OCI-LY1 (cell line): ENCODE data around the gene LARP4B.

Source experiments
- H2AFZ ChIP-seq: fragments of 200-600 bp; sonication (generic), shearing (Covaris generic); 2 replicates; pipeline ENCODE4 v1.6.0; 2014; ENCODE audit warnings: antibody characterized with exemption, mild to moderate bottlenecking, low read length
- H3F3A ChIP-seq: fragments of 200-600 bp; sonication (generic), shearing (Covaris generic); 2 replicates; pipeline ENCODE4 v1.6.0; 2014; ENCODE audit warnings: mild to moderate bottlenecking, antibody characterized with exemption, low read length, moderate library complexity; ENCODE audit not compliant: insufficient read depth
- H3K27ac ChIP-seq: fragments of 200-600 bp; sonication (generic); 2 replicates; pipeline ENCODE4 v1.5.1; 2014; ENCODE audit warnings: low read length, mixed run types, mild to moderate bottlenecking, low read depth; ENCODE audit not compliant: poor library complexity, severe bottlenecking
- H3K27me3 ChIP-seq: fragments of 200-600 bp; sonication (generic); 2 replicates; pipeline ENCODE4 v1.6.0; 2014; ENCODE audit warnings: antibody characterized with exemption, mild to moderate bottlenecking, low read length, moderate library complexity; ENCODE audit not compliant: insufficient read depth
- H3K36me3 ChIP-seq: fragments of 200-600 bp; sonication (generic); 2 replicates; pipeline ENCODE4 v1.6.1; 2014; ENCODE audit warnings: mild to moderate bottlenecking, antibody characterized with exemption, low read length, moderate library complexity, mixed read lengths; ENCODE audit not compliant: insufficient read depth
- H3K4me1 ChIP-seq: fragments of 200-600 bp; sonication (generic); 2 replicates; pipeline ENCODE4 v1.5.1; 2014; ENCODE audit warnings: mild to moderate bottlenecking, low read length, moderate library complexity; ENCODE audit not compliant: insufficient read depth, severe bottlenecking
- H3K4me2 ChIP-seq: fragments of 200-600 bp; sonication (generic), shearing (Covaris generic); 2 replicates; pipeline ENCODE4 v1.6.1; 2014; ENCODE audit warnings: low read length
- H3K4me3 ChIP-seq: fragments of 200-600 bp; sonication (generic); 2 replicates; pipeline ENCODE4 v1.5.1; 2014; ENCODE audit warnings: low read length, low read depth, mild to moderate bottlenecking, mixed read lengths; ENCODE audit not compliant: poor library complexity, severe bottlenecking
- H3K79me2 ChIP-seq: fragments of 200-600 bp; shearing (Covaris generic); 2 replicates; pipeline ENCODE4 v1.6.1; 2016; ENCODE audit warnings: mixed run types, low read length, mixed read lengths; ENCODE audit not compliant: insufficient read depth
- H3K9ac ChIP-seq: fragments of 200-600 bp; sonication (generic), shearing (Covaris generic); 2 replicates; pipeline ENCODE4 v1.6.1; 2014; ENCODE audit warnings: mild to moderate bottlenecking, low read length, mixed read lengths
- H3K9me2 ChIP-seq: fragments of 200-600 bp; sonication (generic), shearing (Covaris generic); 2 replicates; pipeline ENCODE4 v1.6.1; 2014; ENCODE audit warnings: low read depth, mild to moderate bottlenecking, low read length, mixed read lengths
- H3K9me3 ChIP-seq: fragments of 200-600 bp; shearing (Covaris generic); 2 replicates; pipeline ENCODE4 v1.6.1; 2014; ENCODE audit warnings: low read length, mixed read lengths
- H4K20me1 ChIP-seq: fragments of 200-600 bp; sonication (generic), shearing (Covaris generic); 2 replicates; pipeline ENCODE4 v1.6.0; 2016; ENCODE audit warnings: mild to moderate bottlenecking, low read length; ENCODE audit not compliant: insufficient read depth
- CTCF ChIP-seq: fragments of 200-600 bp; sonication (generic), shearing (Covaris generic); IDR thresholded peaks from 2 replicates; pipeline ENCODE4 v1.5.1; 2017; ENCODE audit warnings: mild to moderate bottlenecking, antibody characterized with exemption, low read length, moderate library complexity, mixed read lengths
- EZH2 ChIP-seq: fragments of 200-600 bp; sonication (generic), shearing (Covaris generic); IDR thresholded peaks from 2 replicates; pipeline ENCODE4 v1.8.0; 2017; ENCODE audit warnings: borderline replicate concordance, mixed run types, mild to moderate bottlenecking, antibody characterized with exemption, low read length, moderate library complexity, mixed read lengths

The LARP4B gene

DNA sequence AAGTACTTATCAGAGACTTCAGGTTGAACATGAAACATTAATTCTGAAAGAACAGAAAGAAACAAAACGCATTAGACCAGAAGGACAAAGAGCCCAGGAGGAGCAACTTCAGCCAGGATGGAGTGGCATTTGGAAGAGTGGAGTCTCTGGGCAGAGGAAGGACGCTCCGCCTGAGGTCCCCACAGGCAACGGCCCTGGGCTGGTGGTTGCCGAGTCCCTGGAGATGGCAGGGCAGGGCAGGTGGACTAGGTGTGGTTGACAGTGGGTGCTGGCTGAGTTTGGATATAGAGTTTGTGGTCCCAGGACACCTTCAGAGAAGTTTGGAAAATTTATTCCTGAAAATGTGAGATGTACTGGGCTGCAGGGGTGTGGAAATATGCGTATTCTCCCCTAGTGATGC, 27.4 kb upstream of the LARP4B start:
- H3K4me3 ChIP-seq, result no peak overlapping the region
- H3K27me3 ChIP-seq, result no peaks in the 10 kb centered on the region; the same call in 1 of the 2 replicates
- TF ChIP-seq EZH2 (no peak), CTCF (no peak)
- no peaks in the 10 kb centered on the region for H3K36me3 ChIP-seq
- H3K9me2 ChIP-seq, result no peaks in the 10 kb centered on the region
- H3K27ac ChIP-seq, result no peak overlapping the region
- H3K79me2 ChIP-seq, result no peaks in the 10 kb centered on the region
- no peaks in the 10 kb centered on the region for H4K20me1 ChIP-seq
- H3F3A ChIP-seq, result no peaks in the 10 kb centered on the region
- no peaks in the 10 kb centered on the region for H3K9me3 ChIP-seq
- no peaks in the 10 kb centered on the region for H3K4me1 ChIP-seq
- H3K4me2 ChIP-seq, result no peak overlapping the region
- no peak overlapping the region for H3K9ac ChIP-seq
- no peak overlapping the region for H2AFZ ChIP-seq

- TF ChIP-seq EZH2 (no peak), CTCF (no peak)
- H3K4me3 ChIP-seq, result no peak overlapping the region
- H3K9me3 ChIP-seq, result no peaks in the 10 kb centered on the region
- no peak overlapping the region for H3K9ac ChIP-seq
- no peaks in the 10 kb centered on the region; the same call in 1 of the 2 replicates for H3K27me3 ChIP-seq
- no peaks in the 10 kb centered on the region for H3K36me3 ChIP-seq
- no peaks in the 10 kb centered on the region for H3K79me2 ChIP-seq
- no peaks in the 10 kb centered on the region for H4K20me1 ChIP-seq
- no peak overlapping the region for H2AFZ ChIP-seq
- H3K4me1 ChIP-seq, result no peaks in the 10 kb centered on the region
- H3F3A ChIP-seq, result no peaks in the 10 kb centered on the region
- H3K9me2 ChIP-seq, result no peaks in the 10 kb centered on the region
- H3K27ac ChIP-seq, result no peak overlapping the region
- H3K4me2 ChIP-seq, result no peak overlapping the region
Observed at GRCh38 chr10:958106-958505, 26.6 kb upstream of the LARP4B start.

- no peak overlapping the region for H2AFZ ChIP-seq
- no peak overlapping the region for H3K4me3 ChIP-seq
- H3F3A ChIP-seq, result no peaks in the 10 kb centered on the region
- H3K9me2 ChIP-seq, result no peaks in the 10 kb centered on the region
- no peak overlapping the region for H3K27ac ChIP-seq
- no peaks in the 10 kb centered on the region for H3K9me3 ChIP-seq
- no peaks in the 10 kb centered on the region; the same call in 1 of the 2 replicates for H3K27me3 ChIP-seq
- H3K4me2 ChIP-seq, result no peak overlapping the region
- H3K79me2 ChIP-seq, result no peaks in the 10 kb centered on the region
- no peaks in the 10 kb centered on the region for H4K20me1 ChIP-seq
- H3K9ac ChIP-seq, result no peak overlapping the region
- no peak for TF ChIP-seq CTCF
- no peak for TF ChIP-seq EZH2
- no peaks in the 10 kb centered on the region for H3K4me1 ChIP-seq
- no peaks in the 10 kb centered on the region for H3K36me3 ChIP-seq
Observed at GRCh38 chr10:955820-956217, 24.3 kb upstream of the LARP4B start.
